Measurements from ENCODE around the gene FNBP1.

Gene FNBP1

DNA sequence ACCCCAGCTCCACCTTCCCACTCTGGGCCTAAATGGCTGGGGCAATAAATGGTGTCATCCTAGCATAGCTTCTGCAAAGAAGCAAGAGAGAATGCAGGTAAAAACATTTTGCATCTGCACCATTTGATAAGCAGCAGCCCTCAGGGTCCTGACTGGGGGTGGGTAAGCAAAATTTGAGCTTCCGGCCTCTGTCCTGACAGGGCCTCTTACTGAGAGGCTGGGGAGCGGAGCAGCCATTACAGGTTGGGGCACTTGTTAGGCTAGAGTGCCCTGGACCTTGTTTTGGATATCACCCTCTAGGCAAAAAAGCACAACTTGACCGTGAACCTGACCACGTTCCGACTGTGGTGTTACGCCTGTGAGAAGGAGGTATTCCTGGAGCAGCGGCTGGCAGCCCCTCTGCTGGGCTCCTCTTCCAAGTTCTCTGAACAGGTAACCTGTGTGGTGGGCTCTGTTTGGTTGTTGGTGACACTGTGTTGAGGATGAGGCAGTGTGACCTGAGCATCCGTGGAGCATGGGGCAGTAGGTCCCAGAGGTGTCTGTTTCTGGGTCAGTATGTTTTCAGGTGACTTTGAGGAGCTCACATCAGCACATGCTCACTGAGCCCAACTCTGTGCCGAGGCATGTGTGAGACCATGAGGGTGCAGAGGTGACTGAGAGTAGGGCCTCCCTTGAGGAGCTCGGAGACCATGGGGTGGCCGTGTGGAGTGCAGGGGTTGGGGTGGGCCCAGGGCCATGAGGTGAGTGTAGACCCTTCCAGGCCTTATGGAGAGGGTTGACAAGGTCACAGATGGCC, 184.6 kb downstream of the FNBP1 start:
- TF ChIP-seq, protein P1, sequence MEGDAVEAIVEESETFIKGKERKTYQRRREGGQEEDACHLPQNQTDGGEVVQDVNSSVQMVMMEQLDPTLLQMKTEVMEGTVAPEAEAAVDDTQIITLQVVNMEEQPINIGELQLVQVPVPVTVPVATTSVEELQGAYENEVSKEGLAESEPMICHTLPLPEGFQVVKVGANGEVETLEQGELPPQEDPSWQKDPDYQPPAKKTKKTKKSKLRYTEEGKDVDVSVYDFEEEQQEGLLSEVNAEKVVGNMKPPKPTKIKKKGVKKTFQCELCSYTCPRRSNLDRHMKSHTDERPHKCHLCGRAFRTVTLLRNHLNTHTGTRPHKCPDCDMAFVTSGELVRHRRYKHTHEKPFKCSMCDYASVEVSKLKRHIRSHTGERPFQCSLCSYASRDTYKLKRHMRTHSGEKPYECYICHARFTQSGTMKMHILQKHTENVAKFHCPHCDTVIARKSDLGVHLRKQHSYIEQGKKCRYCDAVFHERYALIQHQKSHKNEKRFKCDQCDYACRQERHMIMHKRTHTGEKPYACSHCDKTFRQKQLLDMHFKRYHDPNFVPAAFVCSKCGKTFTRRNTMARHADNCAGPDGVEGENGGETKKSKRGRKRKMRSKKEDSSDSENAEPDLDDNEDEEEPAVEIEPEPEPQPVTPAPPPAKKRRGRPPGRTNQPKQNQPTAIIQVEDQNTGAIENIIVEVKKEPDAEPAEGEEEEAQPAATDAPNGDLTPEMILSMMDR (conservative IDR thresholded peaks at IDR 0.05; ENCODE audit: low read depth, low read length) = no peak
- no peak overlapping the region for H3K4me3 ChIP-seq (ENCODE audit: low read depth, low read length)
- no peak for DNase-seq (ENCODE audit: low read depth)

DNA sequence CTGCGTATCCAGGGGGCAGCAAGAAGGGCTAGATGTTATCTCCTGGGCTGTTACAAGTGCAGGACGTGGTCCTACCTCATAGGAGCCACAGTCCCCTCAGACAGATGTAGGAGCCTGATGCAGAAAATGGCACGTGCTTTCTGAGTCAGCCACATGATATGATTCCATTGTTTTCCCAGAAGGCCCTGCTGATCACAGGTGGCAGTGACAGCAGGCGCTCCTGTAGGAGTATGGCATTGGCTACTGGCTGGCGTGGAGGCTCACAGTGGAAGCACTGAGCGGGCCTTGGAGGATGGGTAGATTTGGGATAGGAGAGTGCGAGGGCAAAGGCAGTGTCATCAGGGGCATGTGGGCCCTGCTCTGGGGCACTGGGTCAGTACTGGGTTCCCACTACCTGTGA, 185.8 kb downstream of the FNBP1 start:
- no peak overlapping the region for H3K4me3 ChIP-seq (ENCODE audit: low read depth, low read length)
- TF ChIP-seq, protein P1 (conservative IDR thresholded peaks at IDR 0.05; ENCODE audit: low read depth, low read length) = no peak
- DNase-seq (ENCODE audit: low read depth) = no peak

DNA sequence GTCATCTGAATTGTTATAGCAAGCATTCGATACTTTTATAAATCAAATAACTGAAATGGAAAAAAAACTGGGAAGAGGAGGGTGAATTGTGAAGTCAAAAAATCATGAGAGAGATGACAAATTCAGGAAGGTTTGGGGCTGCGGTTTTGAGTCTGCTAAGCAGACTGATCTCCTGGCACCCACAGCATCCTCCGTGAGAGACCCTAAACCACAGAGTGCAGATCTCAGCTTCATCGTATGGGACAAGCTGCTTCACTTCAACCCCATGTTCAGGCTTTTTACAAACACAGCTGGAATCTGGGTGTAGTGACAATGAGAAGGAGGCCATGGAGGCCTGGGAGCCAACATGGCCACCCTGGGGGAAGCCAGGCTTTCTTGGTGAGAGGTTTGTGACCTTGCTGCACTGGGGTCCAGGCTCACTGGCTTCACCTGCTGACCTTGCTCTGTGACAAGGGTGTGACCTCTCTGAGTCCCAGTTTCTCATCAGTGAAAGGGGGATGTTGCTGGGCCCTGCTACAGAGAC, 188.3 kb downstream of the FNBP1 start:
- no peak for DNase-seq (ENCODE audit: low read depth)
- H3K4me3 ChIP-seq (ENCODE audit: low read depth, low read length) = no peak overlapping the region
- TF ChIP-seq, protein P1 (conservative IDR thresholded peaks at IDR 0.05; ENCODE audit: low read depth, low read length) = no peak

DNA sequence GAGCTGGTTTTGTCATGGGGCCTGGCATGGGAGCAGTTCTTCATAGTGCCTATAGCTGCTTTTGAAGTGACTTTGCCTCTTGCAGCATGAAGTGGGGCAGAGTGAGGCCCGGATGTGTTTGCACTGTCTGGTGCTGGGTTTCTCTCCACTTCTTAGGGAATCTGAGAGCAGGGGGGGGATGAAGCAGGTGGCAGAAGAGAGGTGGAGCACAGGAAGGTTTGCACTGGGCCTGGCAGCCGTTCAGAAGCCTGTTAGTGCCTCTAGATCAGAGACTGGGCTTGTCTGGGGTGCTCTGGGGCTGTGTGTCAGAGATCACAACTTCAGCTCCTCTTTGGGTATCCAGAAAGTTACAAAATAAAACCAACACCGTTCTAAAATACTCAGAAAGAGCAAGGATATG, 189.4 kb downstream of the FNBP1 start:
- DNase-seq (ENCODE audit: low read depth) = no peak
- TF ChIP-seq, protein P1 (conservative IDR thresholded peaks at IDR 0.05; ENCODE audit: low read depth, low read length) = no peak

DNA sequence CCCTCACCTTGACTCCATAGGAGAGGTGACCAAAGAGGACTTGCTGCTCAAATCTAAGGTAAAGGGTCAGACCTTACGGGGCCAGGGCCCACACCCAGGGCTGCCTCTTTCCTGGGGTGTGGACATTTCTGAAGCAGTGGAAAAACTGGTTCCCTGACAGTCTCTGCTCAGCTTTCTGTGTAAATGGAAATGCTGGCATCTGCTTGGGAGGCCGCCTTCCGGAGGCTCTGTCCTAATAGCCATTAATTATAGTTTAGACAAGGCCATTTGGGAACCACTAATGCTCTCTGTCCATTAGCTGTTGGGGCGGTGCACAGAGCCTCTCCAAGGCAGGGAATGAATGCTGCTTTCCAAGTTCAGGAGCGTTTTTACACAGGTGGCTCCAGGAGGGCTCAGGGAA, 190.4 kb downstream of the FNBP1 start:
- TF ChIP-seq, protein P1 (conservative IDR thresholded peaks at IDR 0.05; ENCODE audit: low read depth, low read length) = no peak
- no peak overlapping the region for H3K4me3 ChIP-seq (ENCODE audit: low read depth, low read length)

More for the DNA sequence above, 189.4 kb downstream of the FNBP1 start:
- H3K4me3 ChIP-seq (ENCODE audit: low read depth, low read length) = no peak overlapping the region

DNA sequence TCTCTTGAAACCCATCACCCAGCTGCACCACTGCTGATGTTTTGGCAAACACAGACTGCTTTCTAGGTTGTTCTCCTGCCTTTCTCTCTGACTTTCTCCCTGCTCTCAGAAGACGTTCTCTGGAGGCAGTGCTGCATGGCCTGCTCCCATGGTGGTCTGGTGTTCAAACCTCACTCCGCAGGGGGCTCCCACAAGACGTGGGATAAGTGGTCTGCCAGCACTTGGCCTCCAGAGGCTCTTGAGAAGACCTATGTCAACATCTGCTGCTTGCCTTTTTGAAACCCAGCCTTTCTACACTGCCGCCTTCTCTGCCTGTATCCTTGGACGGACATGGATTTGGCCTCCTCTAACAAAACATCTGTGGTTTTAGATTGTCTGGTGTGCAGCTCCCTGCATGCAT, 191.2 kb downstream of the FNBP1 start:
- DNase-seq (ENCODE audit: low read depth) = peak; percentile 62
- H3K4me3 ChIP-seq (ENCODE audit: low read depth, low read length) = no peak overlapping the region
- TF ChIP-seq, protein P1 (conservative IDR thresholded peaks at IDR 0.05; ENCODE audit: low read depth, low read length) = no peak

More for the DNA sequence above, 190.4 kb downstream of the FNBP1 start:
- DNase-seq (ENCODE audit: low read depth) = no peak

All from choroid plexus epithelial cell (primary cell).